ENCODE results near the gene TPCN2.

The TPCN2 gene

GRCh38 chr11:69055598-69056516 lies 7.1 kb downstream of the TPCN2 start:
- Histone ChIP-seq H3K36me3 (ENCODE audit: control insufficient read depth, insufficient read depth, low read length) (no peaks in the 10 kb centered on the region), H4K8ac (ENCODE audit: low read depth, low read length) (no peak overlapping the region), H3K79me1 (ENCODE audit: low read length) (peaks cover 17% of the 10 kb centered on the region), H3K18ac (ENCODE audit: low read length) (no peak overlapping the region), H3K4me3 (ENCODE audit: low read length) (no peak overlapping the region), H2AK5ac (ENCODE audit: low read length) (no peak overlapping the region), H4K5ac (ENCODE audit: low read length) (no peak overlapping the region), H3K56ac (ENCODE audit: low read length) (no peak overlapping the region), H2BK120ac (ENCODE audit: low read depth, low read length) (no peak overlapping the region), H3K23ac (ENCODE audit: low read length) (no peak overlapping the region), H3K79me2 (ENCODE audit: control insufficient read depth, insufficient read depth, low read length) (peaks cover 17% of the 10 kb centered on the region), H3K27me3 (ENCODE audit: insufficient read depth, low read length, poor library complexity) (no peaks in the 10 kb centered on the region), H3K4ac (ENCODE audit: low read depth, low read length) (no peak overlapping the region), H3K4me2 (ENCODE audit: low read length) (no peak overlapping the region), H2BK5ac (ENCODE audit: low read length) (no peak overlapping the region), H2BK15ac (replicated peaks; ENCODE audit: low read depth) (no peak overlapping the region), H3K4me1 (ENCODE audit: control insufficient read depth, low read depth, low read length) (no peaks in the 10 kb centered on the region), H3K27ac (ENCODE audit: low read depth, low read length) (no peak overlapping the region), H3K9ac (ENCODE audit: low read length) (no peak overlapping the region)
- WGBS (ENCODE audit: extremely low coverage, insufficient coverage, low lambda C conversion rate), result no CpG with 5 or more reads among the region's 22 CpGs
- DNase-seq, result no peak

- Histone ChIP-seq H3K4ac (ENCODE audit: low read depth, low read length) (no peak overlapping the region), H3K79me2 (ENCODE audit: control insufficient read depth, insufficient read depth, low read length) (peaks cover 5% of the 10 kb centered on the region), H3K27me3 (ENCODE audit: insufficient read depth, low read length, poor library complexity) (no peaks in the 10 kb centered on the region), H3K18ac (ENCODE audit: low read length) (no peak overlapping the region), H3K4me1 (ENCODE audit: control insufficient read depth, low read depth, low read length) (no peaks in the 10 kb centered on the region), H4K5ac (ENCODE audit: low read length) (no peak overlapping the region), H4K8ac (ENCODE audit: low read depth, low read length) (no peak overlapping the region), H2AK5ac (ENCODE audit: low read length) (no peak overlapping the region), H3K36me3 (ENCODE audit: control insufficient read depth, insufficient read depth, low read length) (no peaks in the 10 kb centered on the region), H2BK120ac (ENCODE audit: low read depth, low read length) (no peak overlapping the region), H3K9ac (ENCODE audit: low read length) (no peak overlapping the region), H3K4me2 (ENCODE audit: low read length) (no peak overlapping the region), H3K79me1 (ENCODE audit: low read length) (peaks cover 8% of the 10 kb centered on the region), H3K23ac (ENCODE audit: low read length) (no peak overlapping the region), H3K56ac (ENCODE audit: low read length) (no peak overlapping the region), H2BK15ac (replicated peaks; ENCODE audit: low read depth) (no peak overlapping the region), H3K4me3 (ENCODE audit: low read length) (no peak overlapping the region), H3K27ac (ENCODE audit: low read depth, low read length) (no peak overlapping the region), H2BK5ac (ENCODE audit: low read length) (no peak overlapping the region)
- no peak for DNase-seq
- WGBS (ENCODE audit: extremely low coverage, insufficient coverage, low lambda C conversion rate), result no CpG with 5 or more reads among the region's 15 CpGs
These were observed 8.5 kb downstream of the TPCN2 start for GRCh38 chr11:69057236-69057635.

- no peak overlapping the region for H3K4me2 ChIP-seq (ENCODE audit: low read length)
- H3K4me3 ChIP-seq (ENCODE audit: low read length), result no peak overlapping the region
- H2BK120ac ChIP-seq (ENCODE audit: low read depth, low read length), result no peak overlapping the region
- H2BK15ac ChIP-seq (replicated peaks; ENCODE audit: low read depth), result no peak overlapping the region
- no peak overlapping the region for H3K27ac ChIP-seq (ENCODE audit: low read depth, low read length)
- H2BK5ac ChIP-seq (ENCODE audit: low read length), result no peak overlapping the region
- no peak overlapping the region for H4K5ac ChIP-seq (ENCODE audit: low read length)
- no peak for DNase-seq
- H3K27me3 ChIP-seq (ENCODE audit: insufficient read depth, low read length, poor library complexity), result no peaks in the 10 kb centered on the region
- H3K4ac ChIP-seq (ENCODE audit: low read depth, low read length), result no peak overlapping the region
- H3K79me2 ChIP-seq (ENCODE audit: control insufficient read depth, insufficient read depth, low read length), result peaks cover 4% of the 10 kb centered on the region
- peaks cover 8% of the 10 kb centered on the region for H3K79me1 ChIP-seq (ENCODE audit: low read length)
- H3K23ac ChIP-seq (ENCODE audit: low read length), result no peak overlapping the region
- WGBS (ENCODE audit: extremely low coverage, insufficient coverage, low lambda C conversion rate), result no CpG with 5 or more reads among the region's 14 CpGs
- H3K18ac ChIP-seq (ENCODE audit: low read length), result no peak overlapping the region
- H3K36me3 ChIP-seq (ENCODE audit: control insufficient read depth, insufficient read depth, low read length), result no peaks in the 10 kb centered on the region
- H2AK5ac ChIP-seq (ENCODE audit: low read length), result no peak overlapping the region
- H3K4me1 ChIP-seq (ENCODE audit: control insufficient read depth, low read depth, low read length), result no peaks in the 10 kb centered on the region
- no peak overlapping the region for H3K56ac ChIP-seq (ENCODE audit: low read length)
- H4K8ac ChIP-seq (ENCODE audit: low read depth, low read length), result no peak overlapping the region
- no peak overlapping the region for H3K9ac ChIP-seq (ENCODE audit: low read length)
These were observed 9.1 kb downstream of the TPCN2 start for GRCh38 chr11:69057801-69058200.

GRCh38 chr11:69058511-69059270 lies 10.0 kb downstream of the TPCN2 start:
- WGBS (ENCODE audit: extremely low coverage, insufficient coverage, low lambda C conversion rate), result no CpG with 5 or more reads among the region's 23 CpGs
- Histone ChIP-seq H3K79me2 (ENCODE audit: control insufficient read depth, insufficient read depth, low read length) (peaks cover 1% of the 10 kb centered on the region), H3K23ac (ENCODE audit: low read length) (no peak overlapping the region), H3K4me1 (ENCODE audit: control insufficient read depth, low read depth, low read length) (no peaks in the 10 kb centered on the region), H3K79me1 (ENCODE audit: low read length) (peaks cover 8% of the 10 kb centered on the region), H3K4me3 (ENCODE audit: low read length) (no peak overlapping the region), H3K9ac (ENCODE audit: low read length) (no peak overlapping the region), H3K4ac (ENCODE audit: low read depth, low read length) (no peak overlapping the region), H3K4me2 (ENCODE audit: low read length) (no peak overlapping the region), H4K5ac (ENCODE audit: low read length) (no peak overlapping the region), H3K27me3 (ENCODE audit: insufficient read depth, low read length, poor library complexity) (no peaks in the 10 kb centered on the region), H2BK5ac (ENCODE audit: low read length) (no peak overlapping the region), H3K18ac (ENCODE audit: low read length) (no peak overlapping the region), H2BK15ac (replicated peaks; ENCODE audit: low read depth) (no peak overlapping the region), H3K36me3 (ENCODE audit: control insufficient read depth, insufficient read depth, low read length) (no peaks in the 10 kb centered on the region), H2BK120ac (ENCODE audit: low read depth, low read length) (no peak overlapping the region), H3K56ac (ENCODE audit: low read length) (no peak overlapping the region), H3K27ac (ENCODE audit: low read depth, low read length) (no peak overlapping the region), H4K8ac (ENCODE audit: low read depth, low read length) (no peak overlapping the region), H2AK5ac (ENCODE audit: low read length) (no peak overlapping the region)
- no peak for DNase-seq

- no CpG with 5 or more reads among the region's 7 CpGs for WGBS (ENCODE audit: extremely low coverage, insufficient coverage, low lambda C conversion rate)
- DNase-seq, result no peak
- no peaks in the 10 kb centered on the region for H3K27me3 ChIP-seq (ENCODE audit: insufficient read depth, low read length, poor library complexity)
- no peak overlapping the region for H3K4me2 ChIP-seq (ENCODE audit: low read length)
- H3K18ac ChIP-seq (ENCODE audit: low read length), result no peak overlapping the region
- H4K5ac ChIP-seq (ENCODE audit: low read length), result no peak overlapping the region
- H4K8ac ChIP-seq (ENCODE audit: low read depth, low read length), result no peak overlapping the region
- no peak overlapping the region for H3K9ac ChIP-seq (ENCODE audit: low read length)
- H2AK5ac ChIP-seq (ENCODE audit: low read length), result no peak overlapping the region
- no peaks in the 10 kb centered on the region for H3K36me3 ChIP-seq (ENCODE audit: control insufficient read depth, insufficient read depth, low read length)
- no peak overlapping the region for H2BK15ac ChIP-seq (replicated peaks; ENCODE audit: low read depth)
- no peak overlapping the region for H3K27ac ChIP-seq (ENCODE audit: low read depth, low read length)
- no peak overlapping the region for H3K4me3 ChIP-seq (ENCODE audit: low read length)
- no peak overlapping the region for H3K23ac ChIP-seq (ENCODE audit: low read length)
- H3K4me1 ChIP-seq (ENCODE audit: control insufficient read depth, low read depth, low read length), result no peaks in the 10 kb centered on the region
- H3K4ac ChIP-seq (ENCODE audit: low read depth, low read length), result no peak overlapping the region
- no peak overlapping the region for H3K56ac ChIP-seq (ENCODE audit: low read length)
- no peak overlapping the region for H2BK120ac ChIP-seq (ENCODE audit: low read depth, low read length)
- H3K79me2 ChIP-seq (ENCODE audit: control insufficient read depth, insufficient read depth, low read length), result no peaks in the 10 kb centered on the region
- no peak overlapping the region for H2BK5ac ChIP-seq (ENCODE audit: low read length)
- H3K79me1 ChIP-seq (ENCODE audit: low read length), result peaks cover 8% of the 10 kb centered on the region
These were observed 10.7 kb downstream of the TPCN2 start for GRCh38 chr11:69059429-69059828.

Data from mesendoderm (in vitro differentiated cells).